T-helper 1 cell treated with Interleukin-12 subunit alpha and Interleukin-12 subunit beta and Interleukin-4 antibody, amounts not matched to agents 30 μg/mL and 1 μg/mL, for 36 hours (primary cell): Measurements from ENCODE around the gene GPLD1.
"Not testable (repeated sequence)": the region's sequence is repeated elsewhere in the genome, so short reads cannot be mapped to it uniquely, and the experiment has no call there.

Source experiments
- H3K27ac Mint-ChIP-seq: one replicate; pipeline ENCODE4 v1.8.0; 2021; ENCODE audit warnings: mild to moderate bottlenecking, mixed read lengths
- H3K27me3 Mint-ChIP-seq: one replicate; pipeline ENCODE4 v1.8.0; 2021; ENCODE audit warnings: low read depth, mixed read lengths
- H3K36me3 Mint-ChIP-seq: one replicate; pipeline ENCODE4 v1.8.0; 2021; ENCODE audit warnings: low read depth, mixed read lengths
- H3K4me1 Mint-ChIP-seq: one replicate; pipeline ENCODE4 v1.8.0; 2021; ENCODE audit warnings: low read depth, mixed read lengths
- H3K4me3 Mint-ChIP-seq: one replicate; pipeline ENCODE4 v1.8.0; 2021; ENCODE audit warnings: mild to moderate bottlenecking, moderate library complexity, mixed read lengths
- H3K9me3 Mint-ChIP-seq: one replicate; pipeline ENCODE4 v1.8.0; 2021; ENCODE audit warnings: mixed read lengths

The GPLD1 gene

DNA sequence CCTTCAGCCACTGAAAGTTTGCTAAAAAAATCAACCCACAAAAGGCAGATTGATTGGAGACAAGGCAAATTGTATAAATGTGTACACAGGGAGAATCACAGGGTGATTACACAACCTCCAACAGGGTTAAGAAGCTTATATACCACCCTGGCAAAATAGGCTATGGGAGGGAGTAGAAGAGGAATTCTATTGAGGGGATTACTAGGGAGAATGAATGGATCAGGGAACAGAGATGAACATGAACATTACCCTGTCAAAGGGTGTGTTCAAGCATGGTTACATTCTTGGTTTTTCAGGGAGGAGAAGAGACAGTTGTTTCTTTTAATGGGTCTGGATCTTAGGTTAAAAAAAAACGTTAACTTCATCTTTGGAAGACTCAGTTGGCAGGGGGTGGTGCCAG lies 91.7 kb downstream of the GPLD1 start:
- Mint-ChIP-seq H3K27ac (no peak overlapping the region), H3K4me1 (peaks cover 1% of the 10 kb centered on the region), H3K36me3 (no peaks in the 10 kb centered on the region), H3K9me3 (no peaks in the 10 kb centered on the region), H3K27me3 (peaks cover 43% of the 10 kb centered on the region), H3K4me3 (no peak overlapping the region)

DNA sequence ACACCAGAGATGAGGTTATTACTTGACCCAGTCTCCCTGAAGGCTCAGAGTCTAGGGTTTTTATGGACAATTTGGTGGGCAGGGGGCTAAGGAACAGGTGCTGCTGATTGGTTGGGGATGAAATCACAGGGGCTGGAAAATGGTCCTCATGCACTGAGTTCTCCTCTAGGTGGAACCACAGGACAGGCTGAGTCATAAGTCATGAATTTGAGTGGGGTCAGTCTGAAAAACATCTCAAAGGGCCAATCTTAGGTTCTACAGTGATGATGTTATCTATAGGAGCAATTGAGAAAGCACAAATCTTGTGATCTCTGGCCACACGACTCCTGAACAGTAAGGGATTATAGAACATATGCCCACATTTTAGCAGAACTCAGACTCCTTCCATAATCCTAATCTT lies 92.6 kb downstream of the GPLD1 start:
- Mint-ChIP-seq H3K4me3 (no peak overlapping the region), H3K27ac (no peak overlapping the region), H3K4me1 (no peaks in the 10 kb centered on the region), H3K9me3 (no peaks in the 10 kb centered on the region), H3K27me3 (peaks cover 43% of the 10 kb centered on the region), H3K36me3 (no peaks in the 10 kb centered on the region)

DNA sequence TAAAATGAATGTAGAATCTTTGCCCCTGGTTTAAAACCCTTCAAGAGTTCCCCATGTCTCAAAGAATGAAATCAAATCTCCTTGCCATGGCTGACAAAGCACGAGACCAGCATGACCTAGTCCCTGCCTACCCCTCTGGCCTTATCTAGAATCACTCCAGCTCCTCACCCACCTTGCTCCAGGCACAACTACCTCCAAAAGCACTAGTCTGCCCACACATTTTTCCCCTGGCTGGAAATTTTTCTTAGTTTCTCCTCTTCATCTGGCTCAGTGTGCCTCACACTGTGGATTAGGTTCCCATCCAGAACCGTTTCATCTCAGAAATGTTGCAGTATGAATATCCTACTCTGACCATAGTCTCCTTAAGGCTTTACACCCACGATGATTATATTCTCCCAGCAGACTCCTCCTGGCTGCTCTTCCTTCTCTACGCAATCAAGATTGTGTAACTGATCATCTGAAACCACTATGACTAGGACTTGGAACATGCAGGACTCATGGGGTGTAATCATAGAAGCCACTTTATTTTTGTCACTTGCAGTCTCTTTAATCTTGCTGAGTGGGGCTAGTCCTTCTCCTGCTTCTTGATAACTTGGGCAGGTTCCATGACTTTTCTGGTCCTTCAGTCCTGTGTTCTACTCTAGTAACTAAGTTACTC lies 94.5 kb downstream of the GPLD1 start:
- no peaks in the 10 kb centered on the region for H3K9me3 Mint-ChIP-seq
- no peaks in the 10 kb centered on the region for H3K36me3 Mint-ChIP-seq
- H3K4me3 Mint-ChIP-seq = no peak overlapping the region
- H3K27me3 Mint-ChIP-seq = peaks cover 31% of the 10 kb centered on the region
- no peak overlapping the region for H3K27ac Mint-ChIP-seq
- H3K4me1 Mint-ChIP-seq = no peaks in the 10 kb centered on the region

- Mint-ChIP-seq H3K27me3 (peaks cover 24% of the 10 kb centered on the region), H3K9me3 (no peaks in the 10 kb centered on the region), H3K4me3 (no peak overlapping the region), H3K4me1 (no peaks in the 10 kb centered on the region), H3K27ac (no peak overlapping the region), H3K36me3 (no peaks in the 10 kb centered on the region)
Observed at GRCh38 chr6:24394061-24394779, 95.2 kb downstream of the GPLD1 start.

- Mint-ChIP-seq H3K27ac (no peak overlapping the region), H3K27me3 (peaks cover 12% of the 10 kb centered on the region), H3K4me3 (no peak overlapping the region), H3K4me1 (no peaks in the 10 kb centered on the region), H3K36me3 (no peaks in the 10 kb centered on the region), H3K9me3 (no peaks in the 10 kb centered on the region)
Observed at GRCh38 chr6:24391756-24392405, 97.5 kb downstream of the GPLD1 start.

DNA sequence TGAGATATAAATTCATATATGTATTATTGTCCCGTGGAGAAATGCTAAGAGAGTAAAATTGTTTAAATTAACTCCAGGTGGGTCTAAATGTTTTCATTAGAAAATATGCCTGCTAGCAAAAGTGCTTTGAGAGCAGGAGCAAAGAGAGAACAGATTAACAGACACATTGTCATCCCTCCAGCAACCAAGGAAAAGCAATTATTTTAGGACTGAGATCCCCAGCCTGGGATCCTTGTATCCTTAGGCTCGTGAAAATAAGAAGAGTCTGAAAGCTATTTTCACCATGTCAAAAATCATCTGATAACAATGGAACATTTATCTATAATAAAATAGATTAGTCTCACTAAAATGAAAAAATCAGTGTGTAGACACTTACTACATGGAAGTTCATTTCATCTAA lies 98.2 kb downstream of the GPLD1 start:
- Mint-ChIP-seq H3K9me3 (no peaks in the 10 kb centered on the region), H3K4me1 (no peaks in the 10 kb centered on the region), H3K36me3 (no peaks in the 10 kb centered on the region), H3K4me3 (no peak overlapping the region), H3K27me3 (peaks cover 12% of the 10 kb centered on the region), H3K27ac (no peak overlapping the region)

GRCh38 chr6:24387818-24388217 lies 101.6 kb downstream of the GPLD1 start:
- no peaks in the 10 kb centered on the region for H3K36me3 Mint-ChIP-seq
- H3K4me1 Mint-ChIP-seq = no peaks in the 10 kb centered on the region
- H3K27me3 Mint-ChIP-seq = peaks cover 9% of the 10 kb centered on the region
- no peak overlapping the region for H3K4me3 Mint-ChIP-seq
- no peak overlapping the region for H3K27ac Mint-ChIP-seq
- H3K9me3 Mint-ChIP-seq = peaks cover 3% of the 10 kb centered on the region

DNA sequence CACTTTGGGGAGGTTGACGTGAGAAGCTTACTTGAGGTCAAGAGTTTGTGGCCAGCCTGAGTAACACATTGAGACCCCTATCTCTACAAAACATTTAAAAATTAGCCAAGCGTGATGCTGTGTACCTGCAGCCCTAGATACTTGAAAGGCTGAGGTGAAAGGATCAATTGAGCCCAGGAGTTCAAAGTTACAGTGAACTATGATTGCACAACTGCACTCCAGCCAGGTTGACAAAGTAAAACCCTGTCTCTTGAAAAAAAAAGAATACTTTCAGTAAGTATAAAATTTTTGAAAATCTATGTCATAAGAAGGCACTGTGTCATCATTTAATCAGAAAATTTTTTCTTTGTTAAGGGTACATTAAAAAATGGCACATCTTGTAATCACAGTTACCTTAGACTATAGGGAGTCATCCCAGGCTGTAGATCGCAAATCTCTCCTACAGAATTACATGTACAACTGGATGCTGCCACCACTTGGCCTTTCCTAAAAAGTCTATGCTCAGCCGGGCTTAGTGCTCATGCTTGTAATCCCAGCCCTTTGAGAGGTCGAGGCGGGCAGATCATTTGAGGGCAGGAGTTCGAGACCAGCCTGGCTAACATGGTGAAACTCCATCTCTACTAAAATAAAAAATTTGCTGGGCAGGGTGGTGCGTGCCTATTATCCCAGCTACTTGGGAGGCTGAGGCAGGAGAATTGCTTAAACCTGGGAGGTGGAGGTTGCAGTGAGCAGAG lies 103.7 kb downstream of the GPLD1 start:
- no peak overlapping the region for H3K4me3 Mint-ChIP-seq
- H3K36me3 Mint-ChIP-seq = no peaks in the 10 kb centered on the region
- H3K27me3 Mint-ChIP-seq = peaks cover 20% of the 10 kb centered on the region
- no peaks in the 10 kb centered on the region for H3K4me1 Mint-ChIP-seq
- no peak overlapping the region for H3K27ac Mint-ChIP-seq
- H3K9me3 Mint-ChIP-seq = peaks cover 3% of the 10 kb centered on the region

GRCh38 chr6:24384369-24385130 lies 104.8 kb downstream of the GPLD1 start:
- not testable (repeated sequence) for H3K27ac Mint-ChIP-seq, H3K36me3 Mint-ChIP-seq, H3K4me3 Mint-ChIP-seq, H3K4me1 Mint-ChIP-seq, H3K9me3 Mint-ChIP-seq
- peaks cover 20% of the 10 kb centered on the region for H3K27me3 Mint-ChIP-seq

DNA sequence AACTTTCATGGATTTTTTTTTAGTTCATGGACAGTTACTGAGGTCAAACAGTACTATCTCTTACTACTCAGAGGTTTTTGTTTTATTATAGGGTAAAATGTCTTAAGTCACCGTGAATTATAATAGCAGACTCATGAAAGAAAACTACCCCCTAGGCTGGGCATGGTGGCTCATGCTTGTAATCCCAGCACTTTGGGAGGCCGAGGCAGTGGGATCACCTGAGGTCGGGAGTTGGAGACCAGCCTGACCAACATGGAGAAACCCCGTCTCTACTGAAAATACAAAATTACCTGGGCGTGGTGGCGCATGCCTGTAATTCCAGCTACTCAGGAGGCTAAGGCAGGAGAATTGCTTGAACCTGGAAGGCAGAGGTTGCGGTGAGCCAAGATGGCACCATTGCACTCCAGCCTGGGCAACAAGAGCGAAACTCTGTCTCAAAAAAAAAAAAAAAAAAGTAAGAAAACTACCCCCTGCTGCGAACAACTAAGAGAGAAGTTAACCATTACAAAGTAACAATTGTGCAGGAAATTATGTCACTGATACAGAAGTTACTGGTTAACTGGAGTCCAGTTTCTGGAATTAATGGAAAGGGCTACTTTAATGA lies 106.4 kb downstream of the GPLD1 start:
- not testable (repeated sequence) for H3K4me3 Mint-ChIP-seq, H3K4me1 Mint-ChIP-seq, H3K27ac Mint-ChIP-seq, H3K9me3 Mint-ChIP-seq, H3K36me3 Mint-ChIP-seq
- peaks cover 20% of the 10 kb centered on the region for H3K27me3 Mint-ChIP-seq

DNA sequence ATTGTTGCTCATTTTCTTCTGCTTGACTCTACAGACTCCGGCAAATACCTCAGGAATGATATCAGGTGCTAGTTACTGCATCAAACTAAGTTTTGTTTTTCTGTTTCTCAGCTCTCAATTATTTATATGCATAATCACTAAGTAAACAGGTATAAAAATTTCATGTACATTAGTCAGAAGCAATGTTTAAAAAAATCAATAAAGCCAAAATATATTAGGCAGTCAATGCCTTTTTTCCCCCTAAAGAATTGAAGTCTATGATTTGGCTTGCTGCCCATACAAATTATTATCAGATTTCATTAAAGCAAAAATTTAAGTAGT lies 107.2 kb downstream of the GPLD1 start:
- no peaks in the 10 kb centered on the region for H3K36me3 Mint-ChIP-seq
- H3K4me1 Mint-ChIP-seq = no peaks in the 10 kb centered on the region
- no peak overlapping the region for H3K4me3 Mint-ChIP-seq
- H3K27ac Mint-ChIP-seq = no peak overlapping the region
- peaks cover 17% of the 10 kb centered on the region for H3K27me3 Mint-ChIP-seq
- H3K9me3 Mint-ChIP-seq = peaks cover 3% of the 10 kb centered on the region

GRCh38 chr6:24381476-24382219 lies 107.7 kb downstream of the GPLD1 start:
- H3K27me3 Mint-ChIP-seq = peaks cover 17% of the 10 kb centered on the region
- peaks cover 3% of the 10 kb centered on the region for H3K9me3 Mint-ChIP-seq
- no peaks in the 10 kb centered on the region for H3K4me1 Mint-ChIP-seq
- H3K36me3 Mint-ChIP-seq = no peaks in the 10 kb centered on the region
- H3K27ac Mint-ChIP-seq = no peak overlapping the region
- H3K4me3 Mint-ChIP-seq = no peak overlapping the region

DNA sequence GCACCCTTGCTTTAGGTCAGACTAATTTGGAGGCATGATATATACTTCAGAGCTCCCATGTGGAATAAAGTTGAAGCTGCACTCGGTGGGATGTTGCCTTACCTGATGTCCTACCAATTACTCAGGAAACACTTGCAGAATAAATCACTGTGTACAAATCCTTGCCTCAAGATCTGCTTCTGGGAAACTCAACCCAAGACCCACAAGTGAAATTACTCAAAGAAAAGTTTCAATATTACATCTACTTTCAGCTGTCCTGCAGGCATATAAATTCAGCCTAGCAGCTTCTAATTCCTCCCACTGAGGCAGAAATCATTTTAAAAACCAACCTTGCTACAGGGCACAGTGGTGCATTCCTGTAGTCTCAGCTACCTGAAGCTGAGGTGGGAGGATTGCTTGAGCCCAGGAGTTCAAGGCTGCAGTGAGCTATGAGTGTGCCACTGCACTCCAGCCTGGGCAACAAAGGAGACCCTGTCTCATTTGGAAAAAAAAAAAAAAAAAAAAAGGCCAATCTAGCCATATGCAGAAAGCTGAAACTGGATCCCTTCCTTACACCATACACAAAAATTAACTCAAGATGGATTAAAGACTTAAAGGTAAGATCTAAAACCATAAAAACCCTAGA lies 110.8 kb downstream of the GPLD1 start:
- Mint-ChIP-seq H3K27ac (no peak overlapping the region), H3K4me3 (no peak overlapping the region), H3K9me3 (peaks cover under 1% of the 10 kb centered on the region), H3K4me1 (no peaks in the 10 kb centered on the region), H3K36me3 (no peaks in the 10 kb centered on the region), H3K27me3 (peaks cover 17% of the 10 kb centered on the region)
